Measurements from ENCODE around the gene DTNBP1. TPM values are rescaled to one million over a fixed set of nuclear protein-coding genes. Genes with fewer than 3 reads are reported as not detected.

Gene DTNBP1
- total RNA-seq, 1 experiment from 2014 or later, result 12.8 TPM

- Mint-ChIP-seq H3K36me3 (ENCODE audit: insufficient read depth, unreplicated experiment) (no peaks in the 10 kb centered on the region), H3K27me3 (ENCODE audit: unreplicated experiment) (no peaks in the 10 kb centered on the region), H3K4me1 (ENCODE audit: low read depth, unreplicated experiment) (no peaks in the 10 kb centered on the region), H3K9me3 (ENCODE audit: low read depth, unreplicated experiment) (no peaks in the 10 kb centered on the region), H3K27ac (ENCODE audit: unreplicated experiment) (no peak overlapping the region), H3K4me3 (ENCODE audit: low read depth, unreplicated experiment) (no peak overlapping the region)
- no peak for DNase-seq
- intact Hi-C loops (cut with micrococcal nuclease; ENCODE audit: unreplicated experiment), result no loop called here
- TF ChIP-seq CTCF (IDR thresholded peaks at IDR 0.05; ENCODE audit: unreplicated experiment), result no peak
- BruUV-seq (replicated peaks), result no TSS peak
- CTCF ChIA-PET, result no interaction called here
Measured at GRCh38 chr6:15487262-15487661, 175.6 kb downstream of the DTNBP1 start.

- Mint-ChIP-seq H3K27ac (ENCODE audit: unreplicated experiment) (no peak overlapping the region), H3K9me3 (ENCODE audit: low read depth, unreplicated experiment) (no peaks in the 10 kb centered on the region), H3K4me3 (ENCODE audit: low read depth, unreplicated experiment) (no peak overlapping the region), H3K4me1 (ENCODE audit: low read depth, unreplicated experiment) (no peaks in the 10 kb centered on the region), H3K36me3 (ENCODE audit: insufficient read depth, unreplicated experiment) (no peaks in the 10 kb centered on the region), H3K27me3 (ENCODE audit: unreplicated experiment) (no peaks in the 10 kb centered on the region)
- intact Hi-C loops (cut with micrococcal nuclease; ENCODE audit: unreplicated experiment), result no loop called here
- TF ChIP-seq CTCF (IDR thresholded peaks at IDR 0.05; ENCODE audit: unreplicated experiment), result no peak
- CTCF ChIA-PET, result interaction anchor here (0.7 kb wide), 1 partner anchor 12 kb away, joined by 3 read pairs; no protein-coding TSS in a partner anchor
- no TSS peak for BruUV-seq (replicated peaks)
- DNase-seq, result no peak
Measured at GRCh38 chr6:15485936-15486335, 176.9 kb downstream of the DTNBP1 start.

- H3K9me3 Mint-ChIP-seq (ENCODE audit: low read depth, unreplicated experiment), result no peaks in the 10 kb centered on the region
- no TSS peak for BruUV-seq (replicated peaks)
- no peaks in the 10 kb centered on the region for H3K27me3 Mint-ChIP-seq (ENCODE audit: unreplicated experiment)
- CTCF ChIA-PET, result no interaction called here
- H3K27ac Mint-ChIP-seq (ENCODE audit: unreplicated experiment), result no peak overlapping the region
- TF ChIP-seq CTCF (IDR thresholded peaks at IDR 0.05; ENCODE audit: unreplicated experiment), result no peak
- DNase-seq, result no peak
- intact Hi-C loops (cut with micrococcal nuclease; ENCODE audit: unreplicated experiment), result no loop called here
- no peaks in the 10 kb centered on the region for H3K4me1 Mint-ChIP-seq (ENCODE audit: low read depth, unreplicated experiment)
- no peaks in the 10 kb centered on the region for H3K36me3 Mint-ChIP-seq (ENCODE audit: insufficient read depth, unreplicated experiment)
- H3K4me3 Mint-ChIP-seq (ENCODE audit: low read depth, unreplicated experiment), result no peak overlapping the region
Measured at GRCh38 chr6:15484821-15485220, 178.0 kb downstream of the DTNBP1 start.

- no peak for DNase-seq
- no TSS peak for BruUV-seq (replicated peaks)
- intact Hi-C loops (cut with micrococcal nuclease; ENCODE audit: unreplicated experiment), result no loop called here
Measured at GRCh38 chr6:15484140-15484539, 178.7 kb downstream of the DTNBP1 start.

More at GRCh38 chr6:15484140-15484539, 178.7 kb downstream of the DTNBP1 start:
- Mint-ChIP-seq H3K4me1 (ENCODE audit: low read depth, unreplicated experiment) (no peaks in the 10 kb centered on the region), H3K27ac (ENCODE audit: unreplicated experiment) (no peak overlapping the region), H3K27me3 (ENCODE audit: unreplicated experiment) (no peaks in the 10 kb centered on the region), H3K36me3 (ENCODE audit: insufficient read depth, unreplicated experiment) (no peaks in the 10 kb centered on the region), H3K9me3 (ENCODE audit: low read depth, unreplicated experiment) (no peaks in the 10 kb centered on the region), H3K4me3 (ENCODE audit: low read depth, unreplicated experiment) (no peak overlapping the region)
- CTCF ChIA-PET, result no interaction called here
- TF ChIP-seq CTCF (IDR thresholded peaks at IDR 0.05; ENCODE audit: unreplicated experiment), result no peak
